ENCODE data around the gene IKZF1.

The IKZF1 gene

DNA sequence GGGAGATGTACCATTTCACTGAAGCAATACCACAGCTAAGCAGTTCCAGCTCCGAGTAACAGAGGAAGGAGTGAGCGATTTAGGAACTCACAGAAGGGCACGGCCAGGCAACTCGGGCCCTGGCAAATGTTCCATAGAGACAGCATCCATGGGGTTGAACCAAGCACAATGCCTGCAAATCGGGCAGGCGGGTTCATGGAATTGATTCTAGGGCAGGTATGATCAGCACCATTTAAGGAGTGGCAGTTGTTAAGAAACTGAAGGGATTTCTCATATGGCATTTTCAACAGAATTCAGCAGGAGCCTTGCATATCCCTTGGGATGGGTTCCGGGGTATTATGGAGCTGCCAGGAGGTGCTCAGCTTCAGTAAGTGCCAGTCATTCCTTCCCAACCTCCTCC lies 66.4 kb downstream of the IKZF1 start:
- DNase-seq = no peak
- H2AFZ ChIP-seq (ENCODE audit: low read length) = no peak overlapping the region
- H3K36me3 ChIP-seq (replicated peaks; ENCODE audit: insufficient read depth, low read length) = peaks cover 3% of the 10 kb centered on the region; the same call in 1 of the 2 replicates
- H3K27me3 ChIP-seq (replicated peaks; ENCODE audit: insufficient read depth, low read length) = no peaks in the 10 kb centered on the region
- no peaks in the 10 kb centered on the region for H3K9me3 ChIP-seq (replicated peaks; ENCODE audit: insufficient read depth, low read length)
- TF ChIP-seq EZH2 (optimal IDR thresholded peaks at IDR 0.05; ENCODE audit: low read depth, low read length) (no peak), EZH2phosphoT487 (IDR thresholded peaks at IDR 0.05; ENCODE audit: low read length) (no peak)
- TF ChIP-seq, protein P1, sequence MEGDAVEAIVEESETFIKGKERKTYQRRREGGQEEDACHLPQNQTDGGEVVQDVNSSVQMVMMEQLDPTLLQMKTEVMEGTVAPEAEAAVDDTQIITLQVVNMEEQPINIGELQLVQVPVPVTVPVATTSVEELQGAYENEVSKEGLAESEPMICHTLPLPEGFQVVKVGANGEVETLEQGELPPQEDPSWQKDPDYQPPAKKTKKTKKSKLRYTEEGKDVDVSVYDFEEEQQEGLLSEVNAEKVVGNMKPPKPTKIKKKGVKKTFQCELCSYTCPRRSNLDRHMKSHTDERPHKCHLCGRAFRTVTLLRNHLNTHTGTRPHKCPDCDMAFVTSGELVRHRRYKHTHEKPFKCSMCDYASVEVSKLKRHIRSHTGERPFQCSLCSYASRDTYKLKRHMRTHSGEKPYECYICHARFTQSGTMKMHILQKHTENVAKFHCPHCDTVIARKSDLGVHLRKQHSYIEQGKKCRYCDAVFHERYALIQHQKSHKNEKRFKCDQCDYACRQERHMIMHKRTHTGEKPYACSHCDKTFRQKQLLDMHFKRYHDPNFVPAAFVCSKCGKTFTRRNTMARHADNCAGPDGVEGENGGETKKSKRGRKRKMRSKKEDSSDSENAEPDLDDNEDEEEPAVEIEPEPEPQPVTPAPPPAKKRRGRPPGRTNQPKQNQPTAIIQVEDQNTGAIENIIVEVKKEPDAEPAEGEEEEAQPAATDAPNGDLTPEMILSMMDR (IDR thresholded peaks at IDR 0.05; ENCODE audit: low read length) = no peak
- no peaks in the 10 kb centered on the region for H3F3A ChIP-seq (ENCODE audit: insufficient read depth, low read length)
- no peak overlapping the region for H3K4me3 ChIP-seq (ENCODE audit: low read length)
- no peaks in the 10 kb centered on the region for H3K9me2 ChIP-seq (replicated peaks; ENCODE audit: insufficient read depth, low read length)
- peaks cover 3% of the 10 kb centered on the region; the same call in 1 of the 2 replicates for H4K20me1 ChIP-seq (ENCODE audit: insufficient read depth, low read length)
- H3K27ac ChIP-seq (ENCODE audit: low read length) = no peak overlapping the region
- H3K4me2 ChIP-seq (ENCODE audit: low read depth, low read length) = no peak overlapping the region
- no peak overlapping the region for H3K9ac ChIP-seq (ENCODE audit: low read length)
- no peaks in the 10 kb centered on the region for H3K4me1 ChIP-seq (ENCODE audit: low read length)
- peaks cover 93% of the 10 kb centered on the region for H3K79me2 ChIP-seq (ENCODE audit: low read length)

DNA sequence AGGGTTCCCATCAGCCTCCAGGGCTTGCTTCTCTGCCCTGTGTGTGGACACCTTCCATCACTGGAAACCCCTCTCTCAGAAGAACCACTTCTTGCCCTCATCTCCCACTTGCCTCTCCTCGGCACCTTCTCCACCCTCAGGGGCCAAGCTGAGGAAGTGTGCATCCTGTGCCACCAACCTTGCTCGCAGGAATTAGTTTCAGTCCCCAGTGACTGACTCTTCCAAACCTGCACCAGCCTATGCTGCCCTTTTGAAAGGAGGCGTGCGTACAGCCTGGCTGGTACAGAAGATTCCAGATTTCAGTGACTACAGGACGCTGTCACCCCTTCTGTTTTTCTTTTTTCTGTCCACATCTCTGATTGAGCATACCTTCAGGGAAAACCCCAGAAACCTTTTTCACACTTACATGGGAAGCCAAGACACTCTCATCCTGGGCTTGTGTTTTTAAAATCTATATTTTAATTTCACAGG lies 67.1 kb downstream of the IKZF1 start:
- peaks cover 95% of the 10 kb centered on the region for H3K79me2 ChIP-seq (ENCODE audit: low read length)
- no peak for TF ChIP-seq EZH2 (optimal IDR thresholded peaks at IDR 0.05; ENCODE audit: low read depth, low read length)
- TF ChIP-seq, protein P1 (IDR thresholded peaks at IDR 0.05; ENCODE audit: low read length) = no peak
- no peak for TF ChIP-seq EZH2phosphoT487 (IDR thresholded peaks at IDR 0.05; ENCODE audit: low read length)
- no peaks in the 10 kb centered on the region for H3F3A ChIP-seq (ENCODE audit: insufficient read depth, low read length)
- peaks cover 3% of the 10 kb centered on the region; the same call in 1 of the 2 replicates for H3K36me3 ChIP-seq (replicated peaks; ENCODE audit: insufficient read depth, low read length)
- H3K9ac ChIP-seq (ENCODE audit: low read length) = no peak overlapping the region
- no peak for DNase-seq
- no peaks in the 10 kb centered on the region for H3K9me3 ChIP-seq (replicated peaks; ENCODE audit: insufficient read depth, low read length)
- H3K27me3 ChIP-seq (replicated peaks; ENCODE audit: insufficient read depth, low read length) = no peaks in the 10 kb centered on the region
- no peaks in the 10 kb centered on the region for H3K4me1 ChIP-seq (ENCODE audit: low read length)
- H3K4me2 ChIP-seq (ENCODE audit: low read depth, low read length) = no peak overlapping the region
- no peak overlapping the region for H2AFZ ChIP-seq (ENCODE audit: low read length)
- no peak overlapping the region for H3K27ac ChIP-seq (ENCODE audit: low read length)
- H4K20me1 ChIP-seq (ENCODE audit: insufficient read depth, low read length) = peaks cover 3% of the 10 kb centered on the region; the same call in 1 of the 2 replicates
- H3K9me2 ChIP-seq (replicated peaks; ENCODE audit: insufficient read depth, low read length) = no peaks in the 10 kb centered on the region
- H3K4me3 ChIP-seq (ENCODE audit: low read length) = no peak overlapping the region

DNA sequence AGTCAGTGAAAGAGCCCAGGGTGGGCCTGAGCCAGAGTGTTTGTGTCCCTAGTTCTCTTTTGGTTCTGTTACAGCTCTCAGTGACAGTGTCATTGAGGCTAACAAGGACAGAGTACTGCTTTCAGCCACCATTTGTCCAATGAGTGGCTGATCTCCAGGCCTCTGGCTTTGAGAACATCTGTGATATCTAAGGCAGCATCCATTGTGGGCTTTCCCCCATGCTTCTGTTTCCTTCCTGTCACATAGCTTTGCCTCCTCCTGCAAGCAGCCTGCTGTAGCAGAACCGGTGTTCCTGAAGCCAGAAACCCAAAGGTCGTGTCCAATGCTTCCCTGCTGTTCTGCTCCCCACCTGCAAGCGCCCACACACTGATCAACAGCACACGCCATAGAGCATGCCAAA lies 68.4 kb downstream of the IKZF1 start:
- no peaks in the 10 kb centered on the region for H3F3A ChIP-seq (ENCODE audit: insufficient read depth, low read length)
- peaks cover 3% of the 10 kb centered on the region; the same call in 1 of the 2 replicates for H4K20me1 ChIP-seq (ENCODE audit: insufficient read depth, low read length)
- no peak overlapping the region for H3K4me2 ChIP-seq (ENCODE audit: low read depth, low read length)
- TF ChIP-seq EZH2 (optimal IDR thresholded peaks at IDR 0.05; ENCODE audit: low read depth, low read length) (no peak), EZH2phosphoT487 (IDR thresholded peaks at IDR 0.05; ENCODE audit: low read length) (no peak)
- TF ChIP-seq, protein P1 (IDR thresholded peaks at IDR 0.05; ENCODE audit: low read length) = no peak
- no peaks in the 10 kb centered on the region for H3K4me1 ChIP-seq (ENCODE audit: low read length)
- peaks cover 2% of the 10 kb centered on the region; the same call in 1 of the 2 replicates for H3K36me3 ChIP-seq (replicated peaks; ENCODE audit: insufficient read depth, low read length)
- no peak overlapping the region for H3K9ac ChIP-seq (ENCODE audit: low read length)
- H3K27ac ChIP-seq (ENCODE audit: low read length) = no peak overlapping the region
- no peaks in the 10 kb centered on the region for H3K27me3 ChIP-seq (replicated peaks; ENCODE audit: insufficient read depth, low read length)
- H2AFZ ChIP-seq (ENCODE audit: low read length) = no peak overlapping the region
- peaks cover 94% of the 10 kb centered on the region for H3K79me2 ChIP-seq (ENCODE audit: low read length)
- no peaks in the 10 kb centered on the region for H3K9me2 ChIP-seq (replicated peaks; ENCODE audit: insufficient read depth, low read length)
- no peaks in the 10 kb centered on the region for H3K9me3 ChIP-seq (replicated peaks; ENCODE audit: insufficient read depth, low read length)
- no peak for DNase-seq
- H3K4me3 ChIP-seq (ENCODE audit: low read length) = no peak overlapping the region

Data from MM.1S (cell line).